GM18505 (cell line): ENCODE data around the gene STON2.

Experiments
- ATAC-seq: cut with Tn5 transposase; IDR thresholded peaks from one replicate; pipeline ENCODE4 v1.9.1; 2021; ENCODE audit not compliant: unreplicated experiment
- POLR2A ChIP-seq: IDR thresholded peaks from 4 replicates; pipeline ENCODE4 v1.6.1; 2011; ENCODE audit warnings: borderline replicate concordance; ENCODE audit not compliant: insufficient read depth, insufficient read length; ENCODE audit errors: extremely low read depth

STON2 gene

GRCh38 chr14:81400202-81400678 is at the start of gene STON2:
Gene STON2, minus strand, starts transcription at chr14:81400324. Its CDS starts 1,942 bp downstream, at chr14:81398382.
- ATAC-seq: no peak
- TF ChIP-seq POLR2A: no peak

- TF ChIP-seq POLR2A: no peak
- ATAC-seq: no peak
These were observed 49.5 kb upstream of the STON2 start for GRCh38 chr14:81449576-81449975.

GRCh38 chr14:81449114-81449513 is 49.0 kb upstream of the STON2 start:
- ATAC-seq: no peak
- no peak for TF ChIP-seq POLR2A

- ATAC-seq: no peak
- no peak for TF ChIP-seq POLR2A
These were observed 47.1 kb upstream of the STON2 start for GRCh38 chr14:81447021-81447764.

GRCh38 chr14:81446279-81447007 is 46.3 kb upstream of the STON2 start:
- TF ChIP-seq POLR2A: no peak

GRCh38 chr14:81441626-81442134 is 41.6 kb upstream of the STON2 start:
- ATAC-seq: no peak
- no peak for TF ChIP-seq POLR2A

More at GRCh38 chr14:81446279-81447007, 46.3 kb upstream of the STON2 start:
- no peak for ATAC-seq

- no peak for ATAC-seq
These were observed 39.9 kb upstream of the STON2 start for GRCh38 chr14:81440041-81440440.

GRCh38 chr14:81437244-81437643 is 37.1 kb upstream of the STON2 start:
- no peak for ATAC-seq
- TF ChIP-seq POLR2A: no peak

More at GRCh38 chr14:81440041-81440440, 39.9 kb upstream of the STON2 start:
- TF ChIP-seq POLR2A: no peak

- TF ChIP-seq POLR2A: no peak
- peak; percentile 84 for ATAC-seq
These were observed 36.4 kb upstream of the STON2 start for GRCh38 chr14:81436296-81437138.

GRCh38 chr14:81435391-81436295 is 35.5 kb upstream of the STON2 start:
- TF ChIP-seq POLR2A: no peak
- peak; percentile 36 for ATAC-seq

GRCh38 chr14:81435048-81435390 is 34.9 kb upstream of the STON2 start:
- no peak for TF ChIP-seq POLR2A
- no peak for ATAC-seq

GRCh38 chr14:81434230-81434629 is 34.1 kb upstream of the STON2 start:
- ATAC-seq: no peak
- TF ChIP-seq POLR2A: no peak
